Smooth muscle cell (in vitro differentiated cells): ENCODE results near the gene DLK2. TPM values are rescaled to one million over a fixed set of nuclear protein-coding genes. Genes with fewer than 3 reads are reported as not detected.

Source experiments
- DNase-seq: peaks from one replicate; lab custom pipeline; 2025; ENCODE audit not compliant: unreplicated experiment; lab: John Stamatoyannopoulos, UW
- H2AFZ ChIP-seq: fragments of 200-600 bp; sonication (generic); 2 replicates; pipeline ENCODE4 v1.6.0; 2016; ENCODE audit warnings: antibody characterized with exemption, low read depth, mild to moderate bottlenecking
- H3F3A ChIP-seq: fragments of 200-600 bp; sonication (generic); 2 replicates; pipeline ENCODE4 v1.6.0; 2017; ENCODE audit warnings: antibody characterized with exemption, low read depth
- H3K27ac ChIP-seq: fragments of 200-600 bp; sonication (generic); 2 replicates; pipeline ENCODE4 v1.5.1; 2016; ENCODE audit warnings: low read depth, mild to moderate bottlenecking
- H3K27me3 ChIP-seq: fragments of 200-600 bp; sonication (generic); 2 replicates; pipeline ENCODE4 v1.6.1; 2016; ENCODE audit warnings: low read depth, mild to moderate bottlenecking
- H3K36me3 ChIP-seq: fragments of 200-600 bp; sonication (generic); 2 replicates; pipeline ENCODE4 v1.5.1; 2016; ENCODE audit warnings: low read depth
- H3K4me1 ChIP-seq: fragments of 200-600 bp; sonication (generic); 2 replicates; pipeline ENCODE4 v1.5.1; 2016; ENCODE audit warnings: low read depth
- H3K4me2 ChIP-seq: fragments of 200-600 bp; sonication (generic); 2 replicates; pipeline ENCODE4 v1.6.0; 2016; ENCODE audit warnings: mild to moderate bottlenecking
- H3K4me3 ChIP-seq: fragments of 200-600 bp; sonication (generic); 2 replicates; pipeline ENCODE4 v1.5.1; 2016; ENCODE audit warnings: mild to moderate bottlenecking
- H3K79me2 ChIP-seq: fragments of 200-600 bp; sonication (generic); 2 replicates; pipeline ENCODE4 v1.6.0; 2016; ENCODE audit warnings: low read depth, mild to moderate bottlenecking
- H3K9ac ChIP-seq: fragments of 200-600 bp; sonication (generic); 2 replicates; pipeline ENCODE4 v1.6.0; 2016; ENCODE audit warnings: low read depth
- H3K9me3 ChIP-seq: fragments of 200-600 bp; sonication (generic); replicated peaks from 2 replicates; pipeline ENCODE4 v1.5.1; 2016; ENCODE audit warnings: low read depth
- H4K20me1 ChIP-seq: fragments of 200-600 bp; sonication (generic); 2 replicates; pipeline ENCODE4 v1.6.0; 2016; ENCODE audit warnings: low read depth
- CTCF ChIP-seq: fragments of 200-600 bp; sonication (generic); IDR thresholded peaks from 2 replicates; pipeline ENCODE4 v1.5.1; 2017; ENCODE audit warnings: borderline replicate concordance, mild to moderate bottlenecking, antibody characterized with exemption; ENCODE audit not compliant: insufficient read depth, poor library complexity, severe bottlenecking
- WGBS: methylation state at CpG from one replicate; pipeline ENCODE4 v1.1.7; 2016; ENCODE audit warnings: low lambda C conversion rate; 5-methylcytosine and 5-hydroxymethylcytosine counted together
- polyA plus RNA-seq: library from polyadenylated mRNA; unstranded; fragments of >200 nt; fragmentation: Nextera tagmentation; extraction: Ambion mirVana; gene quantifications from 2 replicates; pipeline ENCODE4 v1.2.1, GENCODE V29; 2016
- total RNA-seq: library from RNA; depleted of rRNA; stranded (reverse); fragments of >200 nt; gene quantifications from 2 replicates; pipeline ENCODE4 v1.2.3, GENCODE V29; 2014

Gene DLK2
- total and polyA plus RNA-seq, 2 experiments from 2014 or later, result 0.27 to 3.8 TPM

- Histone ChIP-seq H4K20me1 (no peaks in the 10 kb centered on the region), H3K27ac (no peak overlapping the region), H3K9ac (no peak overlapping the region), H3K9me3 (no peaks in the 10 kb centered on the region), H3K27me3 (no peaks in the 10 kb centered on the region), H3K4me3 (no peak overlapping the region), H3K36me3 (no peaks in the 10 kb centered on the region), H3K79me2 (no peaks in the 10 kb centered on the region), H2AFZ (no peak overlapping the region), H3F3A (peaks cover 3% of the 10 kb centered on the region), H3K4me1 (peaks cover 4% of the 10 kb centered on the region), H3K4me2 (no peak overlapping the region)
- no peak for TF ChIP-seq CTCF
- 86% methylated on average over 4 of the region's 4 CpGs for WGBS
- no peak for DNase-seq
These were observed 4.0 kb downstream of the DLK2 start for GRCh38 chr6:43451348-43451747.

DNA sequence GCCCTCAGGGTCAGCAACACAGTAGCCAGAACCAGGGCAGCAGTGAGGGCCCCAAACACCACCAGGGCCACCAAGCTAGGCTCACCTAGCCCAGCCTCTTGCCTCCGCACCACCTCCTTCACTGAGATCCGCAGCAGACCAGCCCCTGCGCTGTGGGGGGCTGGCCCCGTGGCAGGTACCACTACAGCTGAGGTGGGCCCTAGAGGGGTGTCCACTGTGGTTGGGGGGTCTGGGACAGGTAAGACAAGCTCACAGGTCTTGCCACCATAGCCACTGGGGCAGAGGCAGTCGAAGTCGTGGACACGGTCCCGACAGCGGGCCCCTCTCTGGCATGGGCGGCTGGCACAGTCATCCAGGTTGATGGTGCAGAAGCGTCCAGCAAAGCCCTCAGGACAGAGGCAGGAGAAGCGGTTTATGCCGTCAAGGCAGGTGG is 4.6 kb downstream of the DLK2 start:
- H4K20me1 ChIP-seq, result no peaks in the 10 kb centered on the region
- H3F3A ChIP-seq, result peaks cover 3% of the 10 kb centered on the region
- H3K4me1 ChIP-seq, result peaks cover 1% of the 10 kb centered on the region
- H2AFZ ChIP-seq, result no peak overlapping the region
- no peak overlapping the region for H3K4me3 ChIP-seq
- no peak overlapping the region for H3K9ac ChIP-seq
- no peak for TF ChIP-seq CTCF
- H3K36me3 ChIP-seq, result no peaks in the 10 kb centered on the region
- H3K9me3 ChIP-seq, result no peaks in the 10 kb centered on the region
- no peaks in the 10 kb centered on the region for H3K27me3 ChIP-seq
- DNase-seq, result no peak
- no peaks in the 10 kb centered on the region for H3K79me2 ChIP-seq
- no peak overlapping the region for H3K27ac ChIP-seq
- 92% methylated on average over 13 of the region's 13 CpGs for WGBS
- no peak overlapping the region for H3K4me2 ChIP-seq

- H3F3A ChIP-seq, result peaks cover 1% of the 10 kb centered on the region
- DNase-seq, result no peak
- H3K27ac ChIP-seq, result no peak overlapping the region
- H4K20me1 ChIP-seq, result no peaks in the 10 kb centered on the region
- H3K4me2 ChIP-seq, result no peak overlapping the region
- H3K4me1 ChIP-seq, result no peaks in the 10 kb centered on the region
- H3K9ac ChIP-seq, result no peak overlapping the region
- no peak overlapping the region for H2AFZ ChIP-seq
- H3K27me3 ChIP-seq, result no peaks in the 10 kb centered on the region
- no peak for TF ChIP-seq CTCF
- no peaks in the 10 kb centered on the region for H3K36me3 ChIP-seq
- H3K79me2 ChIP-seq, result no peaks in the 10 kb centered on the region
- no peaks in the 10 kb centered on the region for H3K9me3 ChIP-seq
- no peak overlapping the region for H3K4me3 ChIP-seq
- WGBS, result 96% methylated on average over 4 of the region's 4 CpGs
These were observed 6.4 kb downstream of the DLK2 start for GRCh38 chr6:43448916-43449315.

DNA sequence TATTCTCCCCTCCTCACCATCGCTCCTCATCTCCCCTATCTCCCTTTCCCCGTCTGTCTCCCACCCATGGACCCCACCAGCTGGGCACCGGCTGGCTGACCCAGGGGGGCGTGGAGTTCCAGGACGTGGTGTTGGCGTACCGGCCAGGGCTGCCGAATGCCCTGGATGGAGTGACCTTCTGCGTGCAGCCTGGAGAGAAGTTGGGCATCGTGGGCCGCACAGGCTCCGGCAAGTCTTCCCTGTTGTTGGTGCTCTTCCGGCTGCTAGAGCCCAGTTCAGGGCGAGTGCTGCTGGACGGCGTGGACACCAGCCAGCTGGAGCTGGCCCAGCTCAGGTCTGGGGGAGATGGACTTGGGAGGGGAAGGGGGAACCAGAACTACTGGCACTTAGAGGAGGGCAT is 7.7 kb downstream of the DLK2 start:
- Histone ChIP-seq H2AFZ (no peak overlapping the region), H3K36me3 (no peaks in the 10 kb centered on the region)
- WGBS, result 98% methylated on average over 16 of the region's 16 CpGs

More for the DNA sequence above, 7.7 kb downstream of the DLK2 start:
- no peak overlapping the region for H3K27ac ChIP-seq
- H3K4me2 ChIP-seq, result no peak overlapping the region
- H3K9me3 ChIP-seq, result no peaks in the 10 kb centered on the region
- H3K9ac ChIP-seq, result no peak overlapping the region
- DNase-seq, result no peak
- H3K4me3 ChIP-seq, result no peak overlapping the region
- H3F3A ChIP-seq, result no peaks in the 10 kb centered on the region
- no peaks in the 10 kb centered on the region for H3K27me3 ChIP-seq
- H3K79me2 ChIP-seq, result no peaks in the 10 kb centered on the region
- TF ChIP-seq CTCF, result no peak
- H3K4me1 ChIP-seq, result no peaks in the 10 kb centered on the region
- no peaks in the 10 kb centered on the region for H4K20me1 ChIP-seq
